Measurements from ENCODE around the gene NTN1.

Gene NTN1

GRCh38 chr17:9272501-9273200 lies 251.3 kb downstream of the NTN1 start:
- H3K4me3 ChIP-seq (ENCODE audit: low read depth, low read length, poor library complexity, severe bottlenecking), result no peak overlapping the region
- H3K4me2 ChIP-seq (ENCODE audit: low read length), result no peak overlapping the region
- H3K79me2 ChIP-seq (ENCODE audit: insufficient read depth, low read length), result no peaks in the 10 kb centered on the region

GRCh38 chr17:9273428-9274391 lies 252.4 kb downstream of the NTN1 start:
- Histone ChIP-seq H2AFZ (ENCODE audit: low read length) (no peak overlapping the region), H3K9me3 (ENCODE audit: low read length) (no peaks in the 10 kb centered on the region), H3K79me2 (ENCODE audit: insufficient read depth, low read length) (no peaks in the 10 kb centered on the region), H3K4me2 (ENCODE audit: low read length) (no peak overlapping the region), H3K27me3 (ENCODE audit: insufficient read depth, low read length) (no peaks in the 10 kb centered on the region), H3K36me3 (ENCODE audit: insufficient read depth, low read length) (no peaks in the 10 kb centered on the region), H3F3A (ENCODE audit: insufficient read depth, low read length) (no peaks in the 10 kb centered on the region), H3K4me3 (ENCODE audit: low read depth, low read length, poor library complexity, severe bottlenecking) (no peak overlapping the region), H4K20me1 (ENCODE audit: insufficient read depth, low read length) (no peaks in the 10 kb centered on the region), H3K27ac (ENCODE audit: low read depth, low read length, poor library complexity, severe bottlenecking) (no peak overlapping the region), H3K9me2 (ENCODE audit: low read depth, low read length) (no peaks in the 10 kb centered on the region), H3K4me1 (ENCODE audit: insufficient read depth, low read length, severe bottlenecking) (no peaks in the 10 kb centered on the region), H3K9ac (ENCODE audit: low read length) (no peak overlapping the region)
- no peak for TF ChIP-seq EZH2 (IDR thresholded peaks at IDR 0.05; ENCODE audit: borderline replicate concordance, low read length)
- TF ChIP-seq CTCF (IDR thresholded peaks at IDR 0.05; ENCODE audit: low read length), result no peak

More at GRCh38 chr17:9272501-9273200, 251.3 kb downstream of the NTN1 start:
- Histone ChIP-seq H4K20me1 (ENCODE audit: insufficient read depth, low read length) (no peaks in the 10 kb centered on the region), H3K4me1 (ENCODE audit: insufficient read depth, low read length, severe bottlenecking) (no peaks in the 10 kb centered on the region), H3K36me3 (ENCODE audit: insufficient read depth, low read length) (no peaks in the 10 kb centered on the region), H3K27ac (ENCODE audit: low read depth, low read length, poor library complexity, severe bottlenecking) (no peak overlapping the region), H3F3A (ENCODE audit: insufficient read depth, low read length) (no peaks in the 10 kb centered on the region), H3K9ac (ENCODE audit: low read length) (no peak overlapping the region), H3K9me2 (ENCODE audit: low read depth, low read length) (no peaks in the 10 kb centered on the region), H3K9me3 (ENCODE audit: low read length) (no peaks in the 10 kb centered on the region), H3K27me3 (ENCODE audit: insufficient read depth, low read length) (no peaks in the 10 kb centered on the region), H2AFZ (ENCODE audit: low read length) (no peak overlapping the region)
- TF ChIP-seq EZH2 (IDR thresholded peaks at IDR 0.05; ENCODE audit: borderline replicate concordance, low read length) (no peak), CTCF (IDR thresholded peaks at IDR 0.05; ENCODE audit: low read length) (no peak)

GRCh38 chr17:9274973-9275372 lies 253.7 kb downstream of the NTN1 start:
- no peaks in the 10 kb centered on the region for H4K20me1 ChIP-seq (ENCODE audit: insufficient read depth, low read length)
- no peaks in the 10 kb centered on the region for H3K9me2 ChIP-seq (ENCODE audit: low read depth, low read length)
- no peaks in the 10 kb centered on the region for H3K79me2 ChIP-seq (ENCODE audit: insufficient read depth, low read length)
- H3K4me2 ChIP-seq (ENCODE audit: low read length), result no peak overlapping the region
- H3K4me1 ChIP-seq (ENCODE audit: insufficient read depth, low read length, severe bottlenecking), result no peaks in the 10 kb centered on the region
- no peak overlapping the region for H2AFZ ChIP-seq (ENCODE audit: low read length)
- H3K9me3 ChIP-seq (ENCODE audit: low read length), result no peaks in the 10 kb centered on the region
- H3F3A ChIP-seq (ENCODE audit: insufficient read depth, low read length), result no peaks in the 10 kb centered on the region
- H3K27ac ChIP-seq (ENCODE audit: low read depth, low read length, poor library complexity, severe bottlenecking), result no peak overlapping the region
- no peaks in the 10 kb centered on the region for H3K36me3 ChIP-seq (ENCODE audit: insufficient read depth, low read length)
- no peak overlapping the region for H3K4me3 ChIP-seq (ENCODE audit: low read depth, low read length, poor library complexity, severe bottlenecking)
- H3K9ac ChIP-seq (ENCODE audit: low read length), result no peak overlapping the region
- no peaks in the 10 kb centered on the region for H3K27me3 ChIP-seq (ENCODE audit: insufficient read depth, low read length)
- no peak for TF ChIP-seq EZH2 (IDR thresholded peaks at IDR 0.05; ENCODE audit: borderline replicate concordance, low read length)
- TF ChIP-seq CTCF (IDR thresholded peaks at IDR 0.05; ENCODE audit: low read length), result no peak

Data from OCI-LY1 (cell line).